ENCODE measurements around the gene REPS2.

REPS2 gene

DNA sequence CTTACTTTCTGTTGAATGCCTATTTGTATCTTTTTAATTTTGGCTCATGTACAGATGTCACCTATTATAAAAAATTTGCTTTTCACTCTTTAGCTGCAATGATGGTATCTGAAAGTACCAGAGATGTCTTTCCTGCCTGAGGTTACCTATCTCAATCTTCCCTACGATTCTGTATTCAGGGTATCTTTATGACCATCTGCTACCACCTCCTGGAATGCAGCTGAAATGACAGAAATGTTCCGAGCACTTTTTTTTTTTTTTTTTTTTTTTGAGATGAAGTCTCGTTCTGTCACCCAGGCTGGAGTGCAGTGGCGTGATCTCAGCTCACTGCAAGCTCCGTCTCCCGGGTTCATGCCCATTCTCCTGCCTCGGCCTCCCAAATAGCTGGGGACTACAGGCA is 136.4 kb downstream of the REPS2 start:
- DNase-seq (ENCODE audit: low spot score): no peak

DNA sequence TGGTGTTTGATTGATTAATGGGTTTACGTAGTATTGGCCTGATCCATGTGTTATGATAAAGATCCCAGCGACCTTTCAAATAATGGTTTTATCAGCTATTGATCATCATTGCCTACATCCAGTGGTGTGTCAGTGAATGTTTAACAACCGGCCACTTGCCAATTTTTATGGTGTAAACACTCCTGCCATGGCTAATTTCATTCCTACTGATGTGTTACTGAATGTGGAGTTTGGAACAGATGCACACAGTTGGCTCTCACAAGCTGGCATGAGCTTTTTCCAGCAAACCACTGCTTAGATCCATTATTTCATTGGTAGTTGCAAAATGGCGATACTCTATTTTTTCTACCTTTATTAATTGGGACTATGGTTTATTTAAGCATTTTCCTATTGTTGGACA is 139.9 kb downstream of the REPS2 start:
- DNase-seq (ENCODE audit: low spot score): no peak

DNA sequence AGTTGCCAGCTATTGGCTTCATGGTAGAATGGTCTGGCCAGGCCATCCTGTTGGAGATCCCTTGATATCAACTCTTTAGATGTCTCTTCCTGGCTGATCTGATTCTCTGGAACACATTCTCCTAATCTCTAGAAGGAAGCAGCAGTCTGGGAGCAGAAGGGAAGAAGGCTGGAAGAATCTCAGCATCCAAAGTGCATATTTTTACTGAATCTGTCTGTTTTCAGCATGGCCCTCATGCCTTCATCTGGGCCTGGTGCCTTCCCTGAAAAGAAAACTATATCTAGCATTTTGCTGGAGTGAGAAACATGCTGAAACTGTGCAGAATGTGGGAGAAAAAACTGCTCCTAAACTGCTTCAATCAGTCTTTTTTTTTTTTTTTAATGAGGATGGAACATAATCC is 148.7 kb downstream of the REPS2 start:
- DNase-seq (ENCODE audit: low spot score): no peak

DNA sequence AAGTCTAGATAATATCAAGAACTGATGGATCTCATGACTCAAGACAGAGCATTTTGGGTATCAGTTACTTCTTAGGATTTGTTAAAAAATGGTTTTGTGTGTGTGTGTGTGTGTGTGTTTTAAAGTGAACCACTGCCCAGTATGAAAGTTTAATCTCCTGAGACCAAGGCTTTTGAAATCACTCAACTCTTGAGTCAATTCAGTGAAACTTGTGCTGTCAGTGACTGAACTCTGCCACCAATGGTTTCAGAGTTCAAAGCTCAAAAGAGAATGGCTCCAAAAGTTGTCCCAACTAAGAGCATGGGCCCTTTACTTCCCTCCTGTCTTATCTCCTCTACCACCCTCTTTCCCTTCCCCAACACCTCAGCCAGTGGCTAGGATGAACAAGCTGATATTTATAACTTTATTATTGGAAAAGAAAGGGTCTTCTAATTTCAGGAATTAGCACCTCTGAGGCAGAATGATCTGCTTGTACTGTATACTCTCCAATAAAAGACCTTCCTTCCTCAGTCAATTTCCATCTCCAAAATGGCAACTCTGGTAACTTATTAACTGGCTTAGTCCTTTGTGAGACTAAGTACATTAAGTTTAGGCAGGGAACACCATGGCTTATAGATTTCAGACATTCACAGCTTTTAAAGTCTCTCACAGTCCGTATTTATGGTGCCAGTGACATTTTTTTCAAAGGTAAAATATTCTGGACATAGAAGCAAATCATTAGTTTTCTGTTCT is 152.2 kb downstream of the REPS2 start:
- DNase-seq (ENCODE audit: low spot score): no peak

DNA sequence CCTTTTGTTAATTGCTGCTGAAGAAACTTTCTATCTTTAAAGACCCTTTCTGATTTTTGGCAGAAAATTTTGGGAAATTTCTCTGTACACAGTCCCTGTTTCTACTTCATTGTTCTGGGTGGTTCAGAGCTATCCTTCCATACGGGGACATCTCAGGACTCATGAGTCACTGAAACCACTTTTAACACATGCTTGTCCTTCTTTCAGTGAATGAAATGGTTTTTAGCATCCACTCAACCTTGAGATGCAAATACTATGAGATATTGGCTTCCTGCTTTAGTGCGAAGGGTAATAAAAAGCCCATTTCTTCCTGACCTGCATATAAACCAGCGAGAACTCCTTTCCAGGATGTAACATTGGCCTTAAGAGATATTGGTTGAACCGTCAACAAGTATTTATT is 158.0 kb downstream of the REPS2 start:
- no peak for DNase-seq (ENCODE audit: low spot score)

DNA sequence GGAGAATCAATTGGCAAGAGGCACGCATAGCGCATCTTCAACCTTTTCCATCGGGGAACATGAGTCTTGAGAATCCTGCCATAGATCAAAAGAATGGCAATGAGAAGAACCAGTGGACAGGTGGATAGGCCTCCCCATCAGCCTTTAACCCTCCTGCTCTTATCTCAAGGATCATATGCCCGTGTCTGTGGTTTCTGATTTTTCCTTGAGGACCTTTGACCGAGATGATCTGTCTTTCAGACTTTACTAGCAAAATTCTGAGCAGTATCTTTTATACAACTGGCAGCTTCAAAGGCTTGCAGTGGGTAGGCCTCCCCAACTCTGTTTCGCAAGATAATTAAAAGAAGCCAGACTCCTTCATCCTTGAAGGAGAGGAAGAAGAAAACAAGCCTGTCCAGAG is 174.4 kb downstream of the REPS2 start:
- no peak for DNase-seq (ENCODE audit: low spot score)

DNA sequence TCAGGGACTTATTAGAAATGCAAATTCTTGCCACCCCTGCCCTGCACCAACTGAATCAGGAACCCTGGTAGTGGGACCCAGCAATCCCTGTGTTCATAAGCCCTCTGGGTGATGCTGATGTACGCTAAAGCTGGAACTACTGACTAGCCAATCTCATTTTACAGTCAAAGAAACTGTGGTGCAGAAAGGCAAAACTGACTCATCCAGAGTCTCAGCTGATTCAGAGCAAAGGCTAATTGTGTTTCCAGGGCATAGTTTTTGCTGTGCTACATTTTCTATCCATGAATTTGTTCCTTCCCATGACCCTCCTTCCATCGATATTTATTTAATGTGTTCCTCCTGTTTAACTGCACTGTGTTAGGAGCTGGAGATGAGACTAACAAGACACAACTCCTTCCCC is 207.5 kb downstream of the REPS2 start:
- no peak for DNase-seq (ENCODE audit: low spot score)

DNA sequence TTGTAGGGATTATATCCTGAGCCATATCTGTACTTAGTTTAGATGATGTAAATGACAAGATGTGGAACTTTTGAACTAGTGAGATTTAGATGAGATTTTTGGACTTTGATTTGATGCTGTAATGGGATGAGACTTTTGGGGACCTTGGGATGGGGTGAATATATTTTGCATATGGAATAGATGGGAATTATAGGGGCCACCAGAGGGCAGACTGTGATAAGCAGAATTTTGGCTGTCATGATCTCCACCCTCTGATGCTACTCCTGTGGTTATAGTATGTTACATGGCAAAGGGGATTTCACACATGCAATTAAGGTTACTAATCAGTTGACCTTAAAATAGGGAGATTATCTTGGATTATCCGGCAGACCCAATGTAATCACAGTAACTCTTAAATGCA is 214.5 kb downstream of the REPS2 start:
- no peak for DNase-seq (ENCODE audit: low spot score)

DNA sequence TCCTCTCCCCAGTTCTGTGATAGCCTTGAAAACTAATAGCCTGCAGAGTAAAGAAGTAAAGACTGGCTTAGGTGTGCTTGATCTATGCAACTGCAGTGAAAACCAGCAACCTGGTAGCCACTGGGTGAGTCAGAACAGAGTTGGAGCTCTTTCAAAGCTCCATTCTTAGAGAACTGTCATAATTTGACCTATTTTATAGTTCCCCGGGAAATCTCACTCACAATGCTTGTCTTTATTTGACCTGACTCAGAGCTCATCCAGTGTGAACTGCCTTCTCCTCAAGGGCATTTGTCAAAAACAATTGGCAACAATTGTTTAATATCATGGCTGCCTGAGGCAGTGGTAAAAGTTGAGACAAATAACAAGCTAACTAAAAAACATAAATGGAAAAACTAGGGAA is 215.5 kb downstream of the REPS2 start:
- no peak for DNase-seq (ENCODE audit: low spot score)

DNA sequence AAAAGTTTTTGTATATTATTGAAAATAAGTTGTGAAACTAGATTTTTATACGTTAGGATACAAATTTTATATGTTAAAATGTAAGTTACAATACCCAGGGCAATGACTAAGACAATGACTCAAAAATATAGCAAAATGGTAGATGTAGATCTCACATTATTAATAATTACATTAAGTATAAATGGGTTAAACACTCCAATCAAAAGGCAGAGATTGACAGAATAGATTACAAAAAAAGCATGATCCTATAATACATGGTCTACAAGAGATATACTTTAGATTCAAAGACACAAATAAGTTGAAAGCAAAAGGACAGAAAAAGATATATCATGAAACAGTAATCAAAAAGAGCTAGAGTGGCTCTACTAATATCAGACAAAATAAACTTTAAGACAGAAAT is 217.6 kb downstream of the REPS2 start:
- DNase-seq (ENCODE audit: low spot score): no peak

DNA sequence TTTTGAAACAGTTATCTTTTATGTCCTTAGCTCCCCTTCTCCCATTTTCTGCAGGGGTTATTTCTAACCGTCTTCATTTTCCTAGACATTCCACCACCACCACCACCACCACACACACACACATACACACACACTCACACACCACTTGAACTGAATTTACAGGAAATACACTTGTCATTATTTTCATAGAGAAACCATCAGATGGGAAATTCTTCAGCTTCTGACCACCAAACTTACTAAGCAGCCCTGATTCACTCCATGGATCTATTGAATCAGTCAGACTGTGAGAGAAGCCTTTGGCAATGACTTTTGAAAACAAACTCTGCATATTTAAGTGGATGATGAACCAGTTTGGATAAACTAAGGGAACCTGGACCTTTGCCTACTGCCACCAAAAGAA is 218.5 kb downstream of the REPS2 start:
- DNase-seq (ENCODE audit: low spot score): no peak

DNA sequence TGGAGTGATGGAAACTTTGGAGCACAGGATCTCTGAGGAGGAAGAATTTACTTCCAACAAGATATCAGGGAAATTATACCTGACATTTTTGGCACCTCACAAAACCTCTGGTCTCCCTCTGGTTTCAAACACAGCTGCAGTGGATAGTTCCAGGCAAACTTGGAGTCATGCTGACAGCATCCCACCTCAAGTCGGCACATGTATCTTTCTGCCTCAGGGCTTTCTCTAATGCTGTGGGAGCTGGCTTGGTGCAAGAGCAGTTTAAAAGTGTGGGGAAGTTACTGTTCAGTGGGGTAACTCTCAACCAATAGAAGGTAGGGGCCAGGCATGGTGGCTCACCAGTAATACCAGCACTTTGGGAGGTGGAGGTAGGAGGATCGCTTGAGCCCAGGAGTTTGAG is 221.5 kb downstream of the REPS2 start:
- no peak for DNase-seq (ENCODE audit: low spot score)

DNA sequence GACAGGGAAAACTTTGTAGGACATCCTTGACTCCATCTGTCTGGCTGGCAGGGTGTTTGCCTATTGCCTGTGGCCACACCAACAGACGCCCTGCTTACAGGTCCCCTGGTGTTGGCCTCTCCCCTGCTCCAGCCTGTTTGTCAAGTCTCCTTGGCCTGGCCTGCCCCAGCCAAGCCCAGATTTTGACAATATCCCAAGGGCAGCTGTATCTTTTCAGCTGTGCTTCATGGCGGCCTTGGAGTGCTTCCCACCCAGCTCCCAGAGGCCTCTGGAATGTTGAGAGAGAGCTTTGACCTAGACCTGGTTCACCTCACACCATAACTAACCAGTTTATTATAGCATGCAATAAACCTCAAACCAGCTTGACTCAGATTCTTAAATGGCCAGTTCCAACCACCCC is 224.5 kb downstream of the REPS2 start:
- no peak for DNase-seq (ENCODE audit: low spot score)

DNA sequence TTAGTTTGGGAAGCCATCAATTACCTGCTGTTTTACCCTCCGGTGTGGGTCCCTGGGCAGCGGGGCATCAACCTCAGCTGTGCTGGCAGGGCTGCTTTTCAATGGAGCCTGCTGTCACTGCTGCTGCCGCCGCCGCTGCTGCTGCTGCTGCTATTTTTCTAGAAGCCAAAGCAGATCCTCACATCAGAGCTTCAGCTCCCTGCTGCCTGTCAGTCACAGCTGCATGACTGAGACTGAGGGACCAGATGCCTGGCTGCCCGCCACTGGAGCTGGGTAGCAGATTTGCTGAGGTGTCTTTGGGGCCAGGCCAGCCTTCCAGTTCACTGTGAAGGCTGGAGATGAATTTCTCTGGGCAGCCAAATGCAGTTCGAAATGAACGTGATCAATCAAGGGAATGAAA is 228.2 kb downstream of the REPS2 start:
- DNase-seq (ENCODE audit: low spot score): no peak

DNA sequence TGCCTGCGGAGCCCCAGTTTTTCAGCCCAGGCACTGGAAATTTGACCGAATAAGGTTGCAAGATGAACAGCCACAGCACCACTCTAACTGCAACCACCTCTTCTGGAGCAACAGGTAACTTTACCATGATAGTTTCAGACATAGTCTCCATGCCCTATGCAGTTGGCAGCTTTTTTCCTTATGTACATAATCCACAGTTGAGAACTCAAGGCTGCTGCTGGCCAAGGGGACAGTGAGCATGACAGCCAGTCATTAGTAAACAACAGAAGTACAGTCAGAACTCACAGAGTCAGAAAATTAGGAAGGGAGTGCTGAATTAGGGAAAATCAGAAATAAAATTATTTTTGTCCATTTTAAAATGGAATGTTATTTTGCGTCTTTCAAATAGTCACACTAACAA is 235.9 kb downstream of the REPS2 start:
- no peak for DNase-seq (ENCODE audit: low spot score)

DNA sequence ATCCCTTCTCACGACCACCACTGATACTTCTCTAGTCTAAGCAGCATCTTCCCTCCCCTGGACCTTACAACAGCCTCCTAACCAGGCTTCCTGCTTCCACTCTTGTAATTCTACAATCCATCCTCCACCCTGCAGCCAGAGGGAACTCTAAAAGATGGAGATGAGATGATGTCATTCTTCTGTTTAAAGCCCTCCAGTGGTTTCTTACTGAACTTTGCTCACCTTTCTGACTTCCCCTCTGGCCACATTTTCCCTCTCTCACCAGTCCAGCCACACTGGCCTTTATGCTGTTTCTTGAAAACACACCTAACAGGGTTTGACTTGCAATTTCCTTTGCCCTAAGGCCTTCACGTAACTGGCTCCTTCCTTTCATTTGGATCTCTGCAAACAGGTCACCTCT is 237.1 kb downstream of the REPS2 start:
- no peak for DNase-seq (ENCODE audit: low spot score)

DNA sequence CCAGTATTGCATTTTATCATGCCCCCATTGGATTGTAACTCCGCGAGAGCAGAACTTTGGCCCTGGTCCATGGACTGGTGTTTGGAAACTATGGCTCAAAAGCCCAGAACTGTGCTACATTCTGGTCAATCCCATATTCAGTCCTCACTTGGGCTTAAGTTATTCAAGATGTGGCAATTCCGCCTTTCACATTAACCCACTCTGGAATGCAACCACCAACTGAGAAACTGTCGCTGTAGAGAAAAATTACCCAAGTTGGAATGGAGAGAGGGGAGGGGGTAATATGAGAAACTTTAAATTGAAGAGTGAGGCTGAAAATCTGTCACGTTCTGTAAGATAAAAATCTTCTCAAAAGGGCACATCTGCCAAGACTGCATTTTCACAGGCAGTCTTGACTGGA is 239.0 kb downstream of the REPS2 start:
- DNase-seq (ENCODE audit: low spot score): no peak

DNA sequence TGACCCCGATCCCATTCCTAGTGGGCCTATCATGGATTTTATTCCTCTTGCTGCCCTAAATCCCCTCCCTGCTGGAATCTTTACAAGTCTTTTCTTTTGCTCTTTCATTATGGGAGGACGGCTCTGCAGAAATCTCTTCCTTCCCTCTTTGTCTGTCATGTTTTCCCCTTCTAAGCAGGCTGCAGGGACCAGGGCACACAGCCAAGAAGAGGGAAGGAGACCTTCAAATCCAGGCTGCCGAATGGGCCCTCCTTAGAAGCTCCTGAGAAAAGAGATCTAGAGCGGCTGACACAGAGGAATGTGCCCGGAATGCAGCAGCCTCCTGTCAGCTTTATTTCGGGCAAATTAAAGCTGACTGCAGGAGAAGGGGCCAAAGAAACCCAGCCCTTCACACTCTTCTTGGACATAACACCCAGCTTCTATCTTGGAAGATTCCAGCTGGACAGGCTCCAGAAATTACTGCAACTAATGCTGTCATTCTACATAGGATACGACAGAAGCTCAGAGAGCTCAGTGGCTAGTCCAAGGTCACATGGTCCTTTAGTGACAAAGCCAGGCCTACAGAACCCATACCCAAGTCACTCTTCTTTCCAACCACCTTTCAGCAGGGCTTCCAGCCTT is 240.8 kb downstream of the REPS2 start:
- DNase-seq (ENCODE audit: low spot score): no peak

DNA sequence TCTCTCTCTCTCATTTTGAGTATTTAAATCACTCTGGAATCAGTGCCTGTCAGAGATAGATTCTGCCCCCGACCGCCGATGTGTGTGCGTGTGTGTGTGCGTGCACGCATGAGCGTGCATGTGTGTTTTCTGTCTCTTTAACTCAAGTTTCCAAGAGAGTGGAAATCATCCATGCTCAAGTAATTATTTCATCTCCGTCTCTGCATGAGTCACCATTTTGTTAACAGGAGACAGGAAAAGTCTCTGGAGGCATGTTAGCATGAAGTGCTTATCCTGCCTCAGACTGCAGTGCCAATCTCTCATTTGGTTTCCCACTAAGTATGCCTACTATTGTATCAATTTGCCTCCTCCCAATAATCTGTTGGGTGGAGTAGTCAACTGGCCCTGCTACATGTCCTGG is 245.6 kb downstream of the REPS2 start:
- no peak for DNase-seq (ENCODE audit: low spot score)
